ENCODE data around the gene LBR. TPM values are rescaled to one million over a fixed set of nuclear protein-coding genes. Genes with fewer than 3 reads are reported as not detected.

The LBR gene
- total and polyA plus RNA-seq, 3 donors from 2014 or later: 31.7 to 40.3 (median 39.9) TPM

DNA sequence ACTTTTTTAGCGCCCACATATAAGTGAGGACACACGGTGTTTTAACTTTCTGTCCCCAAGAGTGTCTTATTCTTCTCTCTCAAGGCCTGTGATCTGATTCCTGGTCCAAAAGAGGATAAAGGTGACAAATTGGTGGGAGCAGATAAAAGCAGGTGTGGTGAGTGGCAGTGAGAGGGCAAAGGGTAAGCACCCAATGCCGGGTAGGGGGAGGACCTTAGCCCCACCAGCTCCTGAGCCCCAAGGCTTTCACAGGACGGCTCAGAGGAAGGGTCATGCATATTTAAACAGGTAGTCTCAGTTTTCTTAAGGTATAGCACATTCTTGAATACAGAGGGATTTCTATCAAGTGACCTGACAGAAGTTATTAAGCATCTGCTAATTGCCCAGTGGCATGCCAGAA lies 19.6 kb downstream of the LBR start:
- no peak for TF ChIP-seq POLR2A (IDR thresholded peaks at IDR 0.05)
- TF ChIP-seq, protein P1, sequence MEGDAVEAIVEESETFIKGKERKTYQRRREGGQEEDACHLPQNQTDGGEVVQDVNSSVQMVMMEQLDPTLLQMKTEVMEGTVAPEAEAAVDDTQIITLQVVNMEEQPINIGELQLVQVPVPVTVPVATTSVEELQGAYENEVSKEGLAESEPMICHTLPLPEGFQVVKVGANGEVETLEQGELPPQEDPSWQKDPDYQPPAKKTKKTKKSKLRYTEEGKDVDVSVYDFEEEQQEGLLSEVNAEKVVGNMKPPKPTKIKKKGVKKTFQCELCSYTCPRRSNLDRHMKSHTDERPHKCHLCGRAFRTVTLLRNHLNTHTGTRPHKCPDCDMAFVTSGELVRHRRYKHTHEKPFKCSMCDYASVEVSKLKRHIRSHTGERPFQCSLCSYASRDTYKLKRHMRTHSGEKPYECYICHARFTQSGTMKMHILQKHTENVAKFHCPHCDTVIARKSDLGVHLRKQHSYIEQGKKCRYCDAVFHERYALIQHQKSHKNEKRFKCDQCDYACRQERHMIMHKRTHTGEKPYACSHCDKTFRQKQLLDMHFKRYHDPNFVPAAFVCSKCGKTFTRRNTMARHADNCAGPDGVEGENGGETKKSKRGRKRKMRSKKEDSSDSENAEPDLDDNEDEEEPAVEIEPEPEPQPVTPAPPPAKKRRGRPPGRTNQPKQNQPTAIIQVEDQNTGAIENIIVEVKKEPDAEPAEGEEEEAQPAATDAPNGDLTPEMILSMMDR (IDR thresholded peaks at IDR 0.05): no peak
- no peak overlapping the region for H3K4me3 ChIP-seq
- no peaks in the 10 kb centered on the region for H3K27me3 ChIP-seq
- WGBS, 2 donors: 83 to 91% methylated on average over 4 of the region's 4 CpGs
- no peaks in the 10 kb centered on the region for H3K9me3 ChIP-seq
- H3K27ac ChIP-seq: no peak overlapping the region
- intact Hi-C loops (cut with DNase I; ENCODE audit: low total_unique reads): no loop called here
- H3K36me3 ChIP-seq (ENCODE audit: low read depth, missing control alignments): no peaks in the 10 kb centered on the region
- no peak for DNase-seq
- no peaks in the 10 kb centered on the region for H3K4me1 ChIP-seq

DNA sequence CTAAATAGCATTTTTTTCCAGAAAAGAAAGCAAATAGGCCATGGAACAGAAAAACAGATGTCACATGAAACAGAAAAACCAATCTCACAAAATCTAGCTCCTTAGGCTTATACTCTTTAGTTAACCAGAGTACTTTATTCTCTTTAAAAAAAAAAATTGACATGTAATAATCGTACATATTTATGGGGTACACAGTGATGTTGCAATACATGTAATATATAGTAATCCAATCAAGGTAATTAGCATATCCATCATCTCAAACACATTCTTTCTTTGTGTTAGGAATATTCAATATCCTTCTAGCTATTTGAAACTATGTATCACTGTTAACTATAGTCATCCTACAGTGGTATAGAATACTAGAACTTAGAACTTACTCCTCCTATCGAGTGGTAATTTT lies 20.1 kb downstream of the LBR start:
- TF ChIP-seq, protein P1 (IDR thresholded peaks at IDR 0.05): no peak
- TF ChIP-seq POLR2A (IDR thresholded peaks at IDR 0.05): no peak
- no peaks in the 10 kb centered on the region for H3K36me3 ChIP-seq (ENCODE audit: low read depth, missing control alignments)

DNA sequence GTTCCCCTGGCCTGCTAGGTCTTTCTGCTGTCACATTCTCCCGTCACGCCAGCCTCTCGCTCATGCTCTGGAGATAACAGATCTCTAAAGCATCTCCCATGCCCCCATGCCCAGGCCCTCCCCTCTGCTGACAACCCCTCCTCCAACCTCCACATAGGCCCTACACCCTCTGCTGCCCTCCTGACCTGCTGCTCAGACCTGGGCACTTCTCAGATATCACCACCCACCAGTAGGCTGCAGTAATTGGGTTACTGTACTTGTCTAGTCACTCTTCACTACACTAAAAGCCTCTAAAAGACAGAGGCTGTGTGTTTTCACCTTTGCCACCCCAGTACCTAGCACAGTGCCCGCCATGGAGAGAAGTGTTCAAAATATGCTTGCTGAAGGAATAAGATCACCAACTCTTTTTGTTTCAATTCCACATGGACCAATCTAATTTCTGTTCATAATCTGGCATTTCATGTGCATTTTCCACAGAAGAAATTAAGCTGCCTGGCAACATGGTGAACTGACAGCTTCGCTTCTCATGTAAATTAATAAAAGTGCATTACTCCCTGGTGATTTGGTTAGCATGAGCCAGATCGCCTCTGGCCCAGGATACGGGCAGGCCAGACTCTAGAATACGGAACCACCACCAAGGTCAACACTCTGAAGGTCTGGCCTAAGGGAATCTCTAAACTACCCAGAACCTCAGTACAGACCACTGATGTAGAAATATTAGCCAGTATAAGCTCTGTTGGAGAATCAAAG lies 20.7 kb downstream of the LBR start:
- H3K36me3 ChIP-seq (ENCODE audit: low read depth, missing control alignments): no peaks in the 10 kb centered on the region

More for the DNA sequence above, 20.1 kb downstream of the LBR start:
- no peak overlapping the region for H3K4me3 ChIP-seq
- no peak for DNase-seq
- H3K9me3 ChIP-seq: no peaks in the 10 kb centered on the region
- 87 to 89% methylated on average over 2 of the region's 2 CpGs for WGBS, 2 donors
- intact Hi-C loops (cut with DNase I; ENCODE audit: low total_unique reads): no loop called here
- H3K4me1 ChIP-seq: no peaks in the 10 kb centered on the region
- no peak overlapping the region for H3K27ac ChIP-seq
- H3K27me3 ChIP-seq: no peaks in the 10 kb centered on the region

DNA sequence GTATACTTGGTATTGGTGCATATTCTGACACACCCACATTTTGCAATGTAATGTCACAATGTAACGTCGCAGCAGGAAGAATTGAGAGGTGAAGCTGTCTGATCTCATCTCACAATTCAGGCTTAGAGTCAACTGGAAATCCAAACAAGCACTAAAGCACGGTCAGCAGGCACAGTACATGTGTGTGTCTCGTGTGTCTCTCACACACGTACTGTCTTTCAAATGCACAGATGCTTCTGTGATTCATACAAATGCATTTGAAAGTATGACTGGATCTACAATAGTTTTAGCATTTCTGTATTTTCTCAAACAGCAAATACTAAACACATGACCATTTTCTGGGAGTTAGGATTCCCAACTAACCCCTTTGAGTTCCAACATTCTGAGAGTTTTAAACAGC lies 26.9 kb downstream of the LBR start:
- no peaks in the 10 kb centered on the region for H3K36me3 ChIP-seq (ENCODE audit: low read depth, missing control alignments)
- whole genome bisulfite sequencing, 2 donors: 92 to 96% methylated on average over 5 of the region's 5 CpGs
- TF ChIP-seq, protein P1 (IDR thresholded peaks at IDR 0.05): no peak
- TF ChIP-seq POLR2A (IDR thresholded peaks at IDR 0.05): no peak

More for the DNA sequence above, 20.7 kb downstream of the LBR start:
- TF ChIP-seq POLR2A (IDR thresholded peaks at IDR 0.05): no peak
- TF ChIP-seq, protein P1 (IDR thresholded peaks at IDR 0.05): no peak
- no peak overlapping the region for H3K4me3 ChIP-seq
- DNase-seq: no peak
- no peak overlapping the region for H3K27ac ChIP-seq
- 96 to 98% methylated on average over 8 of the region's 8 CpGs for WGBS, 2 donors
- no peaks in the 10 kb centered on the region for H3K4me1 ChIP-seq
- intact Hi-C loops (cut with DNase I; ENCODE audit: low total_unique reads): no loop called here
- no peaks in the 10 kb centered on the region for H3K9me3 ChIP-seq
- H3K27me3 ChIP-seq: no peaks in the 10 kb centered on the region

DNA sequence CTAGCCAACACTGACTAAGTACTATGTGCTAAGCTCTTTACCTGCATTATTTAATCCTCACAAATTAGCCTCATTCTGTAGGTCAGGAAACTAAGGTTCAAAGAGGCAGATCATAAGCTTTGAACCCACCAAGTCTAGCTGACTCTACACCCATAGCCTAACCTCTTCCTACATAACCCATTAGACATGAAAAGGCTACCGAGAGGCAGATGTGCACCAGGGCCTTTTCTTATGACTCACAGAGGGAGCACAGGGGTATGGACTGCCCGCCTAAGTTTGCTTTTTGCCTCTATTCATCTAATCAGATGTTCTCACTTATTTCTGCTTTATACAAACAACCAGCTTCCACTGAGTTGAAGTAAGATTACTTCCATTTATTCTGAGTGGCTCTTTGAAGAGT lies 31.5 kb downstream of the LBR start:
- no peaks in the 10 kb centered on the region for H3K9me3 ChIP-seq
- 88 to 94% methylated on average over 2 of the region's 2 CpGs for WGBS, 2 donors
- H3K4me1 ChIP-seq: no peaks in the 10 kb centered on the region
- no peak overlapping the region for H3K27ac ChIP-seq
- no peak for DNase-seq
- TF ChIP-seq, protein P1 (IDR thresholded peaks at IDR 0.05): no peak
- no peak for TF ChIP-seq POLR2A (IDR thresholded peaks at IDR 0.05)
- H3K4me3 ChIP-seq: no peak overlapping the region
- intact Hi-C loops (cut with DNase I; ENCODE audit: low total_unique reads): no loop called here
- no peaks in the 10 kb centered on the region for H3K27me3 ChIP-seq
- no peaks in the 10 kb centered on the region for H3K36me3 ChIP-seq (ENCODE audit: low read depth, missing control alignments)

More for the DNA sequence above, 26.9 kb downstream of the LBR start:
- intact Hi-C loops (cut with DNase I; ENCODE audit: low total_unique reads): no loop called here
- Histone ChIP-seq H3K27me3 (no peaks in the 10 kb centered on the region), H3K27ac (no peak overlapping the region), H3K4me1 (no peaks in the 10 kb centered on the region), H3K4me3 (no peak overlapping the region), H3K9me3 (no peaks in the 10 kb centered on the region)
- no peak for DNase-seq
